Neuron (in vitro differentiated cells): ENCODE measurements around the gene ALLC.
"Not testable (repeated sequence)": the region's sequence is repeated elsewhere in the genome, so short reads cannot be mapped to it uniquely, and the experiment has no call there.

Source experiments
- H2AFZ ChIP-seq: one replicate; pipeline ENCODE4 v1.6.1; 2013; ENCODE audit warnings: low read depth, mild to moderate bottlenecking, inconsistent platforms, low read length, moderate library complexity
- H3K27me3 ChIP-seq: one replicate; pipeline ENCODE4 v1.6.1; 2013; ENCODE audit warnings: low read length; ENCODE audit not compliant: insufficient read depth
- H3K36me3 ChIP-seq: one replicate; pipeline ENCODE4 v1.6.1; 2013; ENCODE audit warnings: low read length; ENCODE audit not compliant: insufficient read depth
- H3K4me1 ChIP-seq: one replicate; pipeline ENCODE4 v1.6.1; 2013; ENCODE audit warnings: low read length; ENCODE audit not compliant: insufficient read depth
- H3K4me3 ChIP-seq: 2 replicates; pipeline ENCODE4 v1.5.1; 2013; ENCODE audit warnings: mild to moderate bottlenecking, low read length, moderate library complexity
- H3K9me3 ChIP-seq: one replicate; pipeline ENCODE4 v1.6.1; 2013; ENCODE audit warnings: low read length

Gene ALLC

DNA sequence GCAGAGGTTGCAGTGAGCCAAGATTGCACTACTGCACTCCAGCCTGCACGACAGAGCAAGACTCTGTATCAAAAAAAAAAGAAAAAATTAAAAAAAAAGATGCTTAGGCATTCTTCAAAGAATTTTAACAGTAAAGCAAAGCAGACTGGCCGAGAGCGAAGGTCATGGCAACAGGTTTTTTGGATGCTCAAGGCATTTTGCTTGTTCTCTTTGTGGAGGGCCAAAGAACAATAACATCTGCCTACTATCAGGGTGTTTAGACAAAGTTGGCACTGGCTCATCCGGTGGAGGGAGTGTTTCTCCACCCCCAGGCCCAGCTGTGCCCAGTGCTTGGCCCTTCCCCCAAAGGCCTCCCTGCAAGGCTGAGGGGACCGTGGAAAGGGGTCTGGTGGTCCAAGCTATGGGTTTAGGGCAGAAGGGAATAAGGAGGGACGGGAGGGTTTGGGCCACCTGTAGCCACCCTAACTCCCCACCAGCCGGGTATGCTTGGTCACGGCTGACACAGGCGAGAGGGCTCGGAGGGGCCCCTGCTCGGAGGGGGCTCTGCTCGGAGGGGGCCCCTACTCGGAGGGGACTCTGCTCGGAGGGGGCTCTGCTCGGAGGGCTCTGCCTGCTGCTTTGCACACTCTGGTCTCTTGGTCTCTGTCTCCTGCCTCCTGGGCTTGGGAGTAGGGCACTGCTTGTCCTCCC is 26.7 kb upstream of the ALLC start:
- no peaks in the 10 kb centered on the region for H3K9me3 ChIP-seq
- peaks cover 3% of the 10 kb centered on the region for H3K4me1 ChIP-seq
- H3K27me3 ChIP-seq, result no peaks in the 10 kb centered on the region
- no peak overlapping the region for H3K4me3 ChIP-seq
- no peaks in the 10 kb centered on the region for H3K36me3 ChIP-seq
- H2AFZ ChIP-seq, result no peak overlapping the region

DNA sequence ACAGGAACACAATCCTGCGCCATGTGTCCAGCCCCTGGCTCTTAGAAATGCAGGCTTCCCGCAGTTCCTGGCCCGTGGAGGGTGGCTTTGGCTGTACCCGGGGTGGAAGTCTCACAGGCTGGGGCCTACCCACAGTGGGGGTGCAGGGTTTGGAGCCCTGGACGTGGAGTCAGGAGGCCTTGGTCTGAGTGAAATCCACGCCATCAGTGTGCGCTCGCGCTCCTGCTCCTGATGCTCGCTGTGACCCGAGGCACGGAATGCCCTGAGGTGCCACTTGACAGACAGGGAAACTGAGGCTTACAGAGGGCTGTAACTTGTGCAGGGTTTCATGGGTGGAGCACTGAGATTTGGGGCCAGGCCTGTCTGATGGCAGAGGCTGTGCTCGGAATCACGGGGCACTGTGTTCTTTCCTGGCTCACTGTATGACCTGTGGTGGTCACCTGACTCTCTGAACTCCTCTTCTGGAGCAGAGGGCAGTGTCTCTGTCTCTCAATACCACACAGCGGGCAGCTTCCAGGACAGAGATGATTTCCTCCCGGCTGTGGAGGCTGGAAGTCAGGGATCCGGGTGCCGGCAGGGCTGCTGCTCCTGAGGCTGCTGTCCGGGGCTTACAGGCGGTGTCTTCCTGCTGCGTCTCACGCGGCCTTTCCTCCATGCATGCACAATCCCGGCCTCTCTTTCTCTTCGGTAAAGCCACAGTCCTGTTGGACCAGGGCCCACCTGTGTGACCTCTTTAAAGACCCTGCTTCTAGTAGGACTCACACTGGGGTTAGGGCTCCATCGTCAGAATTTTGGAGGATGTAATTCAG is 25.9 kb upstream of the ALLC start:
- H3K4me1 ChIP-seq, result no peaks in the 10 kb centered on the region

DNA sequence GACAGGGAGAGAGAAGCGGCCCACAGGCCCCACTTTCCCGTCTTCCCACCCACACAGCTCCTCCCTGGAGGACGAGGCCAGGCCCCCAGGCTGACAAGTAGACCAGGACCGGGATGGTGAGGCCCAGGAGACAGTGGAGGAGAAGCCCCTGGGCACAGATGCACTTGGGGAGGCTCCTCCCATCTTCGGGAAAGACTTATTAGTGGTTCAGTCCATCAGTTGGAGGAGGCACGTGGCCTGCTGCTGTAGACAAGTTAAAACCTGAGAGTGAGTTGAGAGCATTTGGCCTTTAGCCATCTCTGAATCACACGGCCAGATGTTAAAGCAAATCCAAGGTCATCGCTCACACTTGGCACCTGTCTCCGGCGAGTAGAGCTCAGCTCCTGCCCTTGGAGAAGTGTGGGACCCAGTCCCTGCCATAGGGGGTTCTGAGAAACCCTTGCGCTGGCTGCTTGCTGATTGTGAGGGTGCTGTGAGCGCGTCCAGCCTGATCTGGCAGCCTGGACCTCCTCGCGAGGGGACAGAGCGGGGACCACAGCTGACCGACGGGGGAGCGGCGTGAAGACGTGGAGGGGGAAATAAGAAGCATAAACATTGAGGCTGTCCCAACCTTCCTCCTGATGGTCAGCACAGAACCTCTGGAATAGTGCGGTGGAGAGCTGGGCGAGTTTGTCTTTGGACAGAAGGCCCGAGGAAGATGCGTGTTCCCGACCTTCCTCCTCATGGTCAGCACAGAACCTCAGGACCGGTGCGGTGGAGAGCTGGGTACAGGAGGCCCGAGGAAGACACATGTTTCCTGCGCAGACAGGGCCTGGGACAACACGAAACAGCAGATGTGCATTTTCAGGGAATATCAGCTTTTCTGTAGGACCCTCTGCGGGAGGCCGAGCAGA is 24.7 kb upstream of the ALLC start:
- Histone ChIP-seq H3K4me3 (no peak overlapping the region), H3K4me1 (no peaks in the 10 kb centered on the region), H3K27me3 (no peaks in the 10 kb centered on the region), H3K36me3 (no peaks in the 10 kb centered on the region), H3K9me3 (no peaks in the 10 kb centered on the region), H2AFZ (no peak overlapping the region)

More for the DNA sequence above, 25.9 kb upstream of the ALLC start:
- Histone ChIP-seq H3K4me3 (no peak overlapping the region), H3K36me3 (no peaks in the 10 kb centered on the region), H3K9me3 (no peaks in the 10 kb centered on the region), H2AFZ (no peak overlapping the region), H3K27me3 (no peaks in the 10 kb centered on the region)

DNA sequence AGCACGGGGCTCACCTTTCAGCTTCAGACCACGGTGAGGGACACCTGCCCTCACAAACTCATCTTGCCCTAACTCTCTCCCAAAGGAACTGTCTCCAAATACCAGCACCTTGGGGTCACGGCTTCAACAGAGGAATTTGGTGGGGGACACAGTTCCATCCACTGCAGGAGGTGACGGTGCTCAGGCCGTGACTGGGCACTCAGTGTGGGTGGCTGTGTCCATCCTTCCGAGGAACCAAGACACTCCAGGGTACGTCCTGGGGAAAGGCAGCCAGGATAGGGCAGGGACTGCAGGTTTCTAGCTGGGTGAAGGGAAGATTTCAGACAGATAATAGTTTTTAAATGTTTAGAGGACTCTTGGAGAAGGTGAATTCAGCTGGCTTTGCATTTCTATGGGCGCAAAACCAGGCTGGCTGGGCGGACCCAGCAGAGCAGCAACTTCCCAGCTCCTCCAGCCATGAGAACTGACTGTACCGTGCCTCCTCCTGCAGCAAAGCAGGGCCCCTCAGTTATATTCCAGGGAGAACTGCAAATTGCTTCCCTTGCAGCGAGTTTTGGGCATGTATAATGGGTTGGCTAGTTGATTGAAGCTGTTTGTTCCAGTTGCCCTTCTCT is 23.9 kb upstream of the ALLC start:
- Histone ChIP-seq H3K4me3 (no peak overlapping the region), H2AFZ (no peak overlapping the region), H3K36me3 (no peaks in the 10 kb centered on the region), H3K4me1 (no peaks in the 10 kb centered on the region), H3K27me3 (no peaks in the 10 kb centered on the region), H3K9me3 (no peaks in the 10 kb centered on the region)

DNA sequence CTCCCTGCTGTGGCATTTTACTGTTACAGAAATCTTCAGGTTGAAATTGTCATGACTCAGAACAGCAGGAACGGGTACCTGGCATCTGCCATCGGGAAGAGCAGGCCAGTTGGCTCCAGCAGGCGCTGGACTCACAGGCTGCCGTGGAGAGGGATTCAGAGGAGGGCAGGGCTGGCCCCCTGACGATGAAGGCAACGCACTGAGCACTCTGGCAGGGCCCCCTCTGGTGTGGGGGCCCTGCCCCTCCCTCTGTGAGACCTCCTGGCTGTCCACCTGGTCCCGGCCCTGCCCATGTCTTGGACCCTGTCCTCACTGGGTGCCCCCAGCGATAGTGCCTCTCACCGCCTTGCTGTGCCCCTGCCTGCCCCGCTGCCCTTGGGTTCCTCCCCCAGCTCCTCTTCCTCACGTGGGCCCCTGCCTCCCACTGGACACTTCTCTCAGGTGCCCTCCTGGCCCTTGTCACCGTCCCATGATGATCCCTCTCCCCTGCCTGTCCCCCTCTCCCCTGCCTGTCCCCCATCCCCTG is 23.3 kb upstream of the ALLC start:
- no peaks in the 10 kb centered on the region for H3K27me3 ChIP-seq
- H3K36me3 ChIP-seq, result no peaks in the 10 kb centered on the region
- no peaks in the 10 kb centered on the region for H3K9me3 ChIP-seq
- H3K4me3 ChIP-seq, result no peak overlapping the region
- no peak overlapping the region for H2AFZ ChIP-seq
- H3K4me1 ChIP-seq, result no peaks in the 10 kb centered on the region

DNA sequence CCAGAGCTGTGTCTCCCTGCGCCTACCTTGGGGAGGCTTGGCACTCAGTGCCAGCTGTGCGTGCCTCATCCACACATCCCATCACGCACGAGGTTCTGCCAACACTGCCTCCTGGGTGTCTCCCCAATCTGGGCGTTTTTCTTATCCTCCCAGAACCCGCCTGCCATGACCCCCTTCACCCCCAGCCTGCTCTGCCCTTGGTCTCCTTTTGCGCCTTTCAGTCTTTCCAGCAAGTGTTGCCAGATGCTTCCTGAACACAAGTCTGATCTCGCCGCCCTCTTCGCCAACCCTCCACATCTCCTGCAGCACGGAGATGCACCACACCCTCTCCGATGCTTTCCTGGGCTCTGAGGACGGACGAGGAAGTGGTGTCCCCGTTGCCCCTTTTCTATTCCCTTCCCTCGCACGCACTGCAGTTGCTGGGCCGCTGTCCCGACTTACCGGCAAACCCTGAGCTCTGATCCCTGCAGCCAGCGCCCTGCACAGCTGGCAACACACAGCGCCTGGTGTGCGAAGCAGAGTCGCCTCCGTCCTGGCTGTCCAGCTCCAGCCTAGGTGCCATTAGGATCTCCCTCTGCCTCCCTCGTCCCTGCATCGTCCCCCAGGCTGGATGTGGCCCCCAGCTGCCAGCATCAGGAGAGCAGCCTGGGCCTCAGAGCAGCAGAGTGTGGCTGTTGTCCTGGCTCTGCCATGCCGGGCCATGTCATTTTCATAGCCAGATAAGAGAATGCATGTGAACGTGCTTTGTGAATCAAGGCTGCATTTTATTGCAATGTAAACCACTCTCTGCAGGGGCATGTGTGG is 22.6 kb upstream of the ALLC start:
- H3K4me3 ChIP-seq, result no peak overlapping the region
- no peak overlapping the region for H2AFZ ChIP-seq
- H3K27me3 ChIP-seq, result no peaks in the 10 kb centered on the region
- no peaks in the 10 kb centered on the region for H3K9me3 ChIP-seq
- no peaks in the 10 kb centered on the region for H3K36me3 ChIP-seq
- H3K4me1 ChIP-seq, result no peaks in the 10 kb centered on the region

DNA sequence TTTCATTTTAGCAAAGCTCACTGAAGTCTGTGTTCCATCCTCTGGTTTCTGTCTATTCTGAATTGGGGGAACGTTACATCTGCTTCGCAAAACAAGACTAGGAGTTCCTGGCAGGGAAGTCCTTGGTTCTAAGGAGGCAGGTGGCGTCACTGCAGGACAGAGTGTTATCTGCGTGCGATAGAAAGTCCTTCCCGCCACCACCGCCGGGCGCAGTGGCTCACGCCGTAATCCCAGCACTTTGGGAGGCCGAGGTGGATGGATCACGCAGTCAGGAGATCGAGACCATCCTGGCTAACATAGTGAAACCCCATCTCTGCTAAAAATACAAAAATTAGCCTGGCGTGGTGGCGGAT is 22.0 kb upstream of the ALLC start:
- H3K9me3 ChIP-seq, H3K4me3 ChIP-seq, H3K36me3 ChIP-seq, H3K27me3 ChIP-seq, H3K4me1 ChIP-seq, H2AFZ ChIP-seq: not testable (repeated sequence)

DNA sequence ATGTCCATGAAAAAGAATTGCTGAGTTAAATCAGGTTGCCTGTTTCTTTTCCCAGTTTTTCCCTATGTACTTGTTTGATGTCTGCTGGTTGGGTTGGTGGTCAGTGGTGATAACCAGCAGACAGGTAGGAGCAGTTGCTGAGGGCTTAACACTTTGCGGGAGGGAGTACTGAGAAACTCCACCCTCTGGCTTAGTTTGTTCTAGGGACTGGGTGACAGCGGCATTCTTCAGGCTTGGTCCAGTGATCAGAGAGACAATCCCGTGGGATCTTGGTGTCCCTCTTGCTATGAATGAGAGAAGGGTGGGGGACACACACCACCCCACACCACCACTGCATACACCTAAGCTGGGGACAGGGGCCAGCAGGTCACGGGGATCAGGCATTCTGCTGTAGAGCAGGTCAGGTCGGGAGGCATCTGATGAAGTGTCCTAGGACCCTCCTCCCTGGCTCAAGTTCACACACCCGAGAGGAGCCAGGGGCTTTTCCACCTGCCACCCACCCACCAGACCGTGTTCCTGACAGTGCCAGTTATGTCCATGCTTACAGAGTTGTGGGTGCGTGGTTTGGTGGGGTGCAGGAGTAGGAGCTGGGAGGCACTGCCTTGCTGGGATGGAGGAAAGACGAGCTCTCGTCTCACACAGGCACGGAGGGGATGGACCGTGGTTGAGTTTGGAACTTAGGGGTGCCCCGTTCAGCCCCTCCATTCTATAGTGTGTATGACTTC is 21.3 kb upstream of the ALLC start:
- H3K4me1 ChIP-seq, result no peaks in the 10 kb centered on the region
- H3K4me3 ChIP-seq, result no peak overlapping the region
- H3K9me3 ChIP-seq, result no peaks in the 10 kb centered on the region
- H2AFZ ChIP-seq, result no peak overlapping the region
- no peaks in the 10 kb centered on the region for H3K36me3 ChIP-seq
- H3K27me3 ChIP-seq, result no peaks in the 10 kb centered on the region

DNA sequence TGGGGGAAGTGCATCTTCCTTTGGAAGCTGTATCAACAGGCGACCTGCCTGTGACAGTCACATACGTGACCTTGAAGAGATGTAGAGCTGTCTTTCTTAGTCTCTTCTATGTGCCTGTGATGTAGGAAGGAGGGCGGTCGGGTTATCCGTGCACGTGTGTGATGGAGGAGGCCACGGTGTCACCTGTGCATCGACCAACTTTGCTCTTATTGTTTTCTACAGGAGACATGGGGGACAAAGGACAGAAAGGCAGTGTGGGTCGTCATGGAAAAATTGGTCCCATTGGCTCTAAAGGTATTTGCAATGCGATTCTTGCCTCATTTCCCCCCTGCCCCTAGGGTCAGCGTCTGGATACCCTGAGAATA is 20.7 kb upstream of the ALLC start:
- H3K4me1 ChIP-seq, result no peaks in the 10 kb centered on the region
- H2AFZ ChIP-seq, result no peak overlapping the region
- H3K9me3 ChIP-seq, result no peaks in the 10 kb centered on the region
- H3K4me3 ChIP-seq, result no peak overlapping the region
- H3K27me3 ChIP-seq, result no peaks in the 10 kb centered on the region
- H3K36me3 ChIP-seq, result no peaks in the 10 kb centered on the region

DNA sequence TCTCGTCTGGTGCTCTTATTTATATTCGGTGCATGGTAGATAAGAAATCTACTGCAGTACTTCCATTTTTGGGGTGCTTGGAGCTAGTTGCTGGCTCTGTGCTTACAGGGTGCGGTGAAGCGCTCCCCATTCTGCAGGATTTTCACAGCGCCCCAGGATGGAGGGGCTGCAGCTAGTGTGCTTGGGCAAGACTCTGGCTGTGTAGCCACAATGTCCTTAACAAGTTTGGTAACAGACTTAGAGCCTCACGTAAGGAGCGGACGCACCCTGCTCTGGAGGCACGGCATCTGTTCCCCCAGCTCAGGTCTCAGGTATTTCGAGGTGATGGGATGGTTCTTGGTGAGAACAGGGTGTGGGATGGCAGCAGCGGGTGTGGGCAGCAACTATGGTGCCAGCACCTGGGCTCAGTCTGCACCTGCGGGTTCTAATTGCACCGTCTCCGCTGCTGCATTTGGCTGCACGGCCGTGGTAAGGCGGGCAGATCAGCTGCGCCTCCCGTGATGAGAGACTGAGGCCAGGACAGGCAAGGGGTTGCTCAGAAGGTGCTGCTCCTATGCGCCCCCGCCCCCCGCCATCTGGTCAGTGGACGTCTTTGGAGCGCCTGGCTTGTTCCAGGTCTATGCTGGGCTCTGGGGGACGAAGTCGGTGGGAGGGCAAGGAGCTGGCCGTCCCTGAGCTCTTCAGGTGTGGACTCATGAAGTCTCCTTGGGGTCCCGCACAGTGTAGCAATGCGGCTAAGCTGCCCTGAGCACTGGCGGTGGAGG is 20.1 kb upstream of the ALLC start:
- H3K9me3 ChIP-seq, result no peaks in the 10 kb centered on the region
- H3K27me3 ChIP-seq, result no peaks in the 10 kb centered on the region
- H3K4me3 ChIP-seq, result no peak overlapping the region

DNA sequence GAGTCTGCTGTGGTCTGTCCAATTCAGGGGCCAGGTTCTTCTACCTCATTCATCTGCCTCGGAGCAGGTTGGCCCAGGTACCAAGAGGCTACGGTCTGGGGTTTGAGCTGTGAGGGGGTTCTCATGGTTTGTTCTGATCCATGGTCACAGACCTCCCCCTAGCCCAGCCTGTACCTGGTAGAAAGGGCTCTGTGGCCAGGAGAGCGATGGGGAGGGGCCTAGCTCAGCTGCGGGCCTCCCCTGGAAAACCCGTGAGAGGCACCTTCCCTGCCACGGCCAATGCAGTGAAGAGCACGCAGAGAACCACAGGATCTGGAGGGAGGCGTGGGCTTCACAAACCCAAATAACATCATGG is 19.6 kb upstream of the ALLC start:
- Histone ChIP-seq H3K27me3 (no peaks in the 10 kb centered on the region), H2AFZ (no peak overlapping the region), H3K9me3 (no peaks in the 10 kb centered on the region), H3K4me1 (no peaks in the 10 kb centered on the region), H3K4me3 (no peak overlapping the region), H3K36me3 (no peaks in the 10 kb centered on the region)

More for the DNA sequence above, 20.1 kb upstream of the ALLC start:
- Histone ChIP-seq H2AFZ (no peak overlapping the region), H3K4me1 (no peaks in the 10 kb centered on the region), H3K36me3 (no peaks in the 10 kb centered on the region)
